HG02938 (cell line): Measurements from ENCODE around the gene BMP8B.

Experiments
- ATAC-seq: cut with Tn5 transposase; IDR thresholded peaks from one replicate; pipeline ENCODE4 v1.9.1; 2021; ENCODE audit warnings: mild to moderate bottlenecking, moderate library complexity; ENCODE audit not compliant: unreplicated experiment

Gene BMP8B

GRCh38 chr1:39729030-39729429 lies 59.6 kb downstream of the BMP8B start:
- ATAC-seq, result no peak

- no peak for ATAC-seq
These were observed 60.7 kb downstream of the BMP8B start for GRCh38 chr1:39727932-39728317.

GRCh38 chr1:39727221-39727931 lies 61.3 kb downstream of the BMP8B start:
- ATAC-seq, result no peak

GRCh38 chr1:39726600-39726999 lies 62.1 kb downstream of the BMP8B start:
- ATAC-seq, result no peak

- ATAC-seq, result no peak
These were observed 66.2 kb downstream of the BMP8B start for GRCh38 chr1:39722495-39722894.

- ATAC-seq, result no peak
These were observed 67.0 kb downstream of the BMP8B start for GRCh38 chr1:39721664-39722063.

GRCh38 chr1:39720094-39720999 lies 68.3 kb downstream of the BMP8B start:
- no peak for ATAC-seq

- no peak for ATAC-seq
These were observed 70.9 kb downstream of the BMP8B start for GRCh38 chr1:39717809-39718208.

- ATAC-seq, result no peak
These were observed 75.1 kb downstream of the BMP8B start for GRCh38 chr1:39713557-39713956.

- no peak for ATAC-seq
These were observed 76.7 kb downstream of the BMP8B start for GRCh38 chr1:39711966-39712340.

- ATAC-seq, result no peak
These were observed 77.3 kb downstream of the BMP8B start for GRCh38 chr1:39711104-39711965.

- no peak for ATAC-seq
These were observed 81.2 kb downstream of the BMP8B start for GRCh38 chr1:39707506-39707905.
